Calu3 (cell line): Measurements from ENCODE around the gene DNMT3L. TPM values are rescaled to one million over a fixed set of nuclear protein-coding genes. Genes with fewer than 3 reads are reported as not detected.
"Not testable (repeated sequence)": the region's sequence is repeated elsewhere in the genome, so short reads cannot be mapped to it uniquely, and the experiment has no call there.

ENCODE experiments used
- BruUV-seq: library from RNA; stranded (reverse); fragments of 400-500 nt; replicated peaks from 2 replicates; lab custom pipeline; 2021; lab: Mats Ljungman, UMichigan
- CTCF ChIA-PET: fragments of 300-600 bp; sonication (Branson Sonifier 250); formaldehyde crosslinking; loops from one replicate; lab custom pipeline; 2022; ENCODE audit warnings: antibody characterized with exemption; lab: Charles Lee
- DNase-seq: peaks from one replicate; pipeline ENCODE4 v3.0.0; 2022
- H3K27ac Mint-ChIP-seq: one replicate; pipeline ENCODE4 v1.8.0; 2022; ENCODE audit warnings: mixed read lengths; ENCODE audit not compliant: unreplicated experiment
- H3K27me3 Mint-ChIP-seq: one replicate; pipeline ENCODE4 v1.8.0; 2022; ENCODE audit warnings: mixed read lengths; ENCODE audit not compliant: unreplicated experiment
- H3K36me3 Mint-ChIP-seq: one replicate; pipeline ENCODE4 v1.8.0; 2022; ENCODE audit warnings: mild to moderate bottlenecking, moderate library complexity, mixed read lengths; ENCODE audit not compliant: insufficient read depth, unreplicated experiment
- H3K4me1 Mint-ChIP-seq: one replicate; pipeline ENCODE4 v1.8.0; 2022; ENCODE audit warnings: mild to moderate bottlenecking, low read depth, mixed read lengths; ENCODE audit not compliant: unreplicated experiment
- H3K4me3 Mint-ChIP-seq: one replicate; pipeline ENCODE4 v1.8.0; 2022; ENCODE audit warnings: mild to moderate bottlenecking, low read depth, moderate library complexity, mixed read lengths; ENCODE audit not compliant: unreplicated experiment
- H3K9me3 Mint-ChIP-seq: one replicate; pipeline ENCODE4 v1.8.0; 2022; ENCODE audit warnings: low read depth, mixed read lengths; ENCODE audit not compliant: unreplicated experiment
- intact Hi-C: fragments of 100-400 bp; cut with micrococcal nuclease; formaldehyde crosslinking; loops from one replicate; pipeline ENCODE4 v1.10.0; 2022; ENCODE audit not compliant: unreplicated experiment
- total RNA-seq: library from RNA; stranded (reverse); gene quantifications from 2 replicates; pipeline ENCODE4 v1.2.3, GENCODE V29; 2022
- TF ChIP-seq, protein P1 (sequence below): fragments of 200-600 bp; IDR thresholded peaks from one replicate; pipeline ENCODE4 v1.8.0; 2022; ENCODE audit warnings: antibody characterized with exemption; ENCODE audit not compliant: unreplicated experiment

DNMT3L gene
- total RNA-seq, 1 experiment from 2014 or later, result not detected

DNA sequence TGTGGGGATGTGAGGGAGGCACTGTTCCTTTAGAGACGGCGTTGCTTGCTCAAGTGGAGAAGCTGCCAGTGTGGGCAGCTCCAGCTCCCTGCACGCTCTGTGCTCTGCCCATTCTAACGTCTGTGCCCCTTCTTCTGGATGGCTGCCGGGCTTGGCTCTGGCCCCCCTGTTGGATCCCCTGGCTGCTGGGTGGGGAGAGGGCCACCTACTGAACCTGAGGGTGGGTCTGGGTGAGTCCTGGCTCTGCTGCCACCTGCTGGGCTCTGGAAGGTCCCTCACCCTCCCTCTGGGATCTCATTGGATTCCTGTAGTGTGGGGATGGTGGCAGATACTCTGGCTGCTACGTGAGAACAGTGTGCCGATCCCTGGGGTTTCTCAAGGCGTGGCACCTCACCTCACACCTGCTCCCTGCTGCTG is 43.2 kb upstream of the DNMT3L start:
- no peaks in the 10 kb centered on the region for H3K27me3 Mint-ChIP-seq
- CTCF ChIA-PET, result no interaction called here
- H3K4me3 Mint-ChIP-seq, result peak overlapping the region; percentile 17
- H3K9me3 Mint-ChIP-seq, result no peaks in the 10 kb centered on the region
- intact Hi-C loops, result no loop called here
- TF ChIP-seq, protein P1, sequence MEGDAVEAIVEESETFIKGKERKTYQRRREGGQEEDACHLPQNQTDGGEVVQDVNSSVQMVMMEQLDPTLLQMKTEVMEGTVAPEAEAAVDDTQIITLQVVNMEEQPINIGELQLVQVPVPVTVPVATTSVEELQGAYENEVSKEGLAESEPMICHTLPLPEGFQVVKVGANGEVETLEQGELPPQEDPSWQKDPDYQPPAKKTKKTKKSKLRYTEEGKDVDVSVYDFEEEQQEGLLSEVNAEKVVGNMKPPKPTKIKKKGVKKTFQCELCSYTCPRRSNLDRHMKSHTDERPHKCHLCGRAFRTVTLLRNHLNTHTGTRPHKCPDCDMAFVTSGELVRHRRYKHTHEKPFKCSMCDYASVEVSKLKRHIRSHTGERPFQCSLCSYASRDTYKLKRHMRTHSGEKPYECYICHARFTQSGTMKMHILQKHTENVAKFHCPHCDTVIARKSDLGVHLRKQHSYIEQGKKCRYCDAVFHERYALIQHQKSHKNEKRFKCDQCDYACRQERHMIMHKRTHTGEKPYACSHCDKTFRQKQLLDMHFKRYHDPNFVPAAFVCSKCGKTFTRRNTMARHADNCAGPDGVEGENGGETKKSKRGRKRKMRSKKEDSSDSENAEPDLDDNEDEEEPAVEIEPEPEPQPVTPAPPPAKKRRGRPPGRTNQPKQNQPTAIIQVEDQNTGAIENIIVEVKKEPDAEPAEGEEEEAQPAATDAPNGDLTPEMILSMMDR, result peak; percentile 56
- H3K36me3 Mint-ChIP-seq, result peaks cover 16% of the 10 kb centered on the region
- no TSS peak for BruUV-seq
- peak; percentile 56 for DNase-seq
- peaks cover 18% of the 10 kb centered on the region for H3K4me1 Mint-ChIP-seq
- no peak overlapping the region for H3K27ac Mint-ChIP-seq

DNA sequence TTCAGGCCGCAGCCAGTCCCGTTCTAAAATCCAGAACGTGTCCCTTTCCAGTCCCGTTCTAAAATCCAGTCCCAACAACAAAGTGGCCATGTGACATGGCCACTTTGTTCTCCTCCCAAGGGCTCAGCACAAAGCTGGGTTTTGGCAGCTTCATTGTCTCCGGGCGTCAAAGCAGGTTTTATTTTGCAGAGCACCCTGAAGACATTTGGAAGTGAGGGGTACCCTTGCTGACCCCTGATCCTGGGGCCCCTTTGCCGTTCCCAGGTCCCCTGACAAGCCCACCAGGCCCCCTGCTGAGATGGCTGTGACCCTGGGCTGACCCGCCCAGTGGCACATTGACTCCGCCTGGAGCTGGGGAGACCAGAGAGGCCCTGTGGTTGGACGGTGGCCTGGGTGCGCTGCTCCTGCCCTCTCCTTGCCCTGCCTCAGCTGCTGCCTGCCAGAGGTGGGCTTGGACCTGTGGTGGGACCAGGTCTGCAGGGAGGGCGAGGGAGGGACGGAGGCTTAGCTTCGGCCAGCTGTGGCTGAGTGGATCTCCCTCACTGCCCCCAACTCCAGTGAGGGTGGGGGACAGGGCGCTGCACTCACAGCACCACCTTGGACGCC is 42.4 kb upstream of the DNMT3L start:
- peaks cover 16% of the 10 kb centered on the region for H3K36me3 Mint-ChIP-seq
- H3K9me3 Mint-ChIP-seq, result no peaks in the 10 kb centered on the region
- H3K4me3 Mint-ChIP-seq, result peak overlapping the region; percentile 19
- CTCF ChIA-PET, result no interaction called here
- no peak for DNase-seq
- TF ChIP-seq, protein P1, result no peak
- peaks cover 18% of the 10 kb centered on the region for H3K4me1 Mint-ChIP-seq
- intact Hi-C loops, result no loop called here
- H3K27ac Mint-ChIP-seq, result no peak overlapping the region
- H3K27me3 Mint-ChIP-seq, result no peaks in the 10 kb centered on the region
- BruUV-seq, result no TSS peak

DNA sequence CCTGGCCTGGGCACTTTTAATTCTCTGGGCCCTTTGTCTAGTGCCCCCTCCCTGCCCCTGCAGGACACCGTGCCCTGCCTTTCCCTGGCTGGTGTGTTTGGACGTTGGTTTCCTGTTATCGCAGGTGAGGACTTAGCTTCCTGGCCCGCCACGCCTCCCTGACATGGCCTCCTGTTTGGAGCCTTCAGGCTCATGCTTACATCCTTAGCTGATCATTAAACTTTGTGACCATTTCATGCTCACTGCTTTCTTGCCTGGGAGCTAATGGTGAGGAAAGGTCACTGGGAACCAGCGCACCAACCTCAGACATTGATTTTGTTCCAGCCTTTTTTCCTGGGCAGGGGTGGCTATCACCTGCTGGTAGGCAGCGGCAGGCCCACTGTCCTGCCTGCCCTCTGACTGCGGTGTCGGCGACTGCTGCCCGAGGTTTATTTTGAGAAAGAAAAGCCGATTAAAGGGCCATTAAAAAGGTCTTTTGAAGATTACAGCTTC is 41.8 kb upstream of the DNMT3L start:
- Mint-ChIP-seq H3K27ac (peak overlapping the region; percentile 9), H3K9me3 (no peaks in the 10 kb centered on the region), H3K36me3 (peaks cover 16% of the 10 kb centered on the region), H3K27me3 (no peaks in the 10 kb centered on the region), H3K4me1 (peaks cover 18% of the 10 kb centered on the region), H3K4me3 (peak overlapping the region; percentile 19)
- BruUV-seq, result no TSS peak
- intact Hi-C loops, result no loop called here
- peak; percentile 67 for DNase-seq
- TF ChIP-seq, protein P1, result no peak
- CTCF ChIA-PET, result interaction anchor here (1.1 kb wide), 1 partner anchor 475 kb away, joined by 3 read pairs; no protein-coding TSS in a partner anchor

DNA sequence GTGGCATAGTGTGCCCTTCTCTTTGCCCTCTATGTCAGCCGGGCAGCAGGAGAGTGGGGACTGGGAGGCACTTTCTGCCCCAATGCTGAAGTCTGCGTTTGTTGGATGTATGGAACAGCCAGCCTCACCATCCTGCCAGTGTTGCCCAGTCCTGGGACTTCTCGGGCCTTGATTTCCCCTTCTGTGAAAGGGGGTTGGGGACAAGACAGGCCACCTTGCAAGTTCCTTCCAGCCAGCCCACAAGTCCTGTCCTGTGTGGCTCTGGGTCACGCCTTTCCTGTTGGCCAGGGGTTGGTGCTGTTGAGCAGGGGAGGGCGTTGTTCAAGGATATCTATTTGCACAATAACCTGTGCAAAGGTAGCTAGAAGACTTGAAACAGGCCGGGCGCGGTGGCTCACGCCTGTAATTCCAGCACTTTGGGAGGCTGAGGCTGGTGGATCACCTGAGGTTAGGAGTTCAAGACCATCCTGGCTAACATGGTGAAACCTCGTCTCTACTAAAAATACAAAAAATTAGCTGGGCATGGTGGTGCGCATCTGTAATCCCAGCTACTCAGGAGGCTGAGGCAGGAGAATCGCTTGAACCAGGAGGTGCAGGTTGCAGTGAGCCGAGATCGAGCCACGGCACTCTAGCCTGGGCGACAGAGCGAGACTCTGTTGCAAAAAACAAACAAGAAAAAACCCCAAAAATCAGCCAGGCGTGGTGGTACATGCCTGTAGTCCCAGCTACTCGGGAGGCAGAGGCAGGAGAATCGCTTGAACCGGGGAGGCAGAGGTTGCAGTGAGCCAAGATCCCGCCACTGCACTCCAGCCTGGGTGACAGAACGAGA is 41.1 kb upstream of the DNMT3L start:
- DNase-seq, result peak; percentile 44
- CTCF ChIA-PET, result interaction anchor here (1.1 kb wide), 1 partner anchor 476 kb away, joined by 3 read pairs; no protein-coding TSS in a partner anchor
- peaks cover 18% of the 10 kb centered on the region for H3K4me1 Mint-ChIP-seq
- H3K36me3 Mint-ChIP-seq, result peaks cover 16% of the 10 kb centered on the region
- H3K27ac Mint-ChIP-seq, result peak overlapping the region; percentile 9
- BruUV-seq, H3K9me3 Mint-ChIP-seq, H3K27me3 Mint-ChIP-seq, intact Hi-C loops: not testable (repeated sequence)
- peak overlapping the region; percentile 19 for H3K4me3 Mint-ChIP-seq
